Endothelial cell of umbilical vein (primary cell): Measurements from ENCODE around the gene ANKRD44. TPM values are rescaled to one million over a fixed set of nuclear protein-coding genes. Genes with fewer than 3 reads are reported as not detected.

ENCODE experiments used
- BruUV-seq: library from RNA; stranded (reverse); fragments of 400-500 nt; replicated peaks from 2 replicates; lab custom pipeline; 2021; lab: Mats Ljungman, UMichigan
- CTCF ChIA-PET: fragments of 300-600, 350-600 bp; sonication (Branson Sonifier 250); formaldehyde crosslinking; loops from one replicate; lab custom pipeline; 2021; ENCODE audit warnings: antibody characterized with exemption, inconsistent platforms; lab: Charles Lee
- POLR2A ChIA-PET: fragments of 300-600, 350-600 bp; sonication (Branson Sonifier 250); formaldehyde crosslinking; loops from one replicate; lab custom pipeline; 2021; ENCODE audit warnings: antibody characterized with exemption, inconsistent platforms; lab: Charles Lee
- DNase-seq: peaks from one replicate; pipeline ENCODE4 v3.0.0-alpha.2; 2011; ENCODE audit warnings: low read depth, low spot score
- FAIRE-seq: peaks from 2 replicates; lab custom pipeline; 2011; peaks lifted over from hg19 to GRCh38; lab: Jason Lieb, UNC
- H2AFZ ChIP-seq: 2 replicates; pipeline ENCODE4 v1.6.0; 2012; ENCODE audit warnings: low read depth, low read length, control low read depth, inconsistent platforms
- H3K27ac ChIP-seq: 2 replicates; pipeline ENCODE4 v1.5.1; 2011; ENCODE audit warnings: low read depth, mild to moderate bottlenecking, control low read depth, low read length, moderate library complexity; ENCODE audit not compliant: insufficient read depth
- H3K27me3 ChIP-seq, 2 experiments: 2 replicates each; pipeline versions ENCODE4 v1.6.0 to v1.6.1; 2011; ENCODE audit warnings: low read length in 2 of 2, mixed read lengths in 1 of 2; ENCODE audit not compliant: control insufficient read depth in 2 of 2, insufficient read depth in 2 of 2
- H3K36me3 ChIP-seq, 2 experiments: 2 replicates in 1 of 2; 3 replicates in 1 of 2; pipeline ENCODE4 v1.5.1; 2011; ENCODE audit warnings: low read length in 2 of 2, mild to moderate bottlenecking in 1 of 2, moderate library complexity in 1 of 2; ENCODE audit not compliant: control insufficient read depth in 2 of 2, insufficient read depth in 2 of 2; ENCODE audit errors: extremely low read depth in 1 of 2
- H3K4me1 ChIP-seq: 3 replicates; pipeline ENCODE4 v1.5.1; 2011; ENCODE audit warnings: mild to moderate bottlenecking, low read length; ENCODE audit not compliant: control insufficient read depth, insufficient read depth; ENCODE audit errors: extremely low read depth
- H3K4me2 ChIP-seq: 2 replicates; pipeline ENCODE4 v1.6.1; 2011; ENCODE audit warnings: low read length, control low read depth, mixed read lengths; ENCODE audit not compliant: insufficient read depth
- H3K4me3 ChIP-seq, 3 experiments: fragments of 200-600 bp in 1 of 3; sonication (generic), shearing (Covaris generic) in 1 of 3; replicated peaks in 1 of 3; 2 replicates each; pipeline ENCODE4 v1.5.1; 2011 to 2016; ENCODE audit warnings: control low read depth in 3 of 3, low read length in 3 of 3, mild to moderate bottlenecking in 2 of 3, inconsistent platforms in 1 of 3, low read depth in 1 of 3, moderate library complexity in 1 of 3; ENCODE audit not compliant: insufficient read depth in 1 of 3
- H3K79me2 ChIP-seq: 2 replicates; pipeline ENCODE4 v1.6.0; 2012; ENCODE audit warnings: low read length, inconsistent platforms; ENCODE audit not compliant: control insufficient read depth, insufficient read depth
- H3K9ac ChIP-seq: replicated peaks from 2 replicates; pipeline ENCODE3; 2011; ENCODE audit warnings: low read length, control low read depth; ENCODE audit not compliant: insufficient read depth; ENCODE audit errors: extremely low read depth
- H3K9me1 ChIP-seq: replicated peaks from 3 replicates; pipeline ENCODE4 v1.6.0; 2011; ENCODE audit warnings: mild to moderate bottlenecking, low read length; ENCODE audit not compliant: control insufficient read depth, insufficient read depth; ENCODE audit errors: extremely low read depth
- H3K9me3 ChIP-seq: replicated peaks from 2 replicates; pipeline ENCODE4 v1.5.1; 2012; ENCODE audit warnings: low read length, inconsistent platforms; ENCODE audit not compliant: control insufficient read depth, insufficient read depth
- H4K20me1 ChIP-seq: replicated peaks from 2 replicates; pipeline ENCODE3; 2011; ENCODE audit warnings: mild to moderate bottlenecking, low read length; ENCODE audit not compliant: control insufficient read depth, insufficient read depth; ENCODE audit errors: extremely low read depth
- CTCF ChIP-seq, 2 donors: IDR thresholded peaks; 1 replicate in 1 of 2; 2 replicates in 1 of 2; pipeline ENCODE4 v1.5.1; 2011; ENCODE audit warnings: low read length in 2 of 2, mild to moderate bottlenecking in 2 of 2, moderate library complexity in 2 of 2, control low read depth in 1 of 2, inconsistent platforms in 1 of 2, low read depth in 1 of 2; ENCODE audit not compliant: insufficient read depth in 1 of 2; ENCODE audit errors: extremely low read depth in 1 of 2
- FOS ChIP-seq: IDR thresholded peaks from 2 replicates; pipeline ENCODE4 v1.6.1; 2011; ENCODE audit warnings: mild to moderate bottlenecking, low read length, moderate library complexity, borderline replicate concordance; ENCODE audit not compliant: insufficient read depth
- GATA2 ChIP-seq: IDR thresholded peaks from 2 replicates; pipeline ENCODE4 v1.7.0; 2011; ENCODE audit warnings: low read depth, mild to moderate bottlenecking, moderate library complexity, mixed read lengths, low read length; ENCODE audit not compliant: insufficient read length, insufficient read depth
- JUN ChIP-seq: IDR thresholded peaks from 2 replicates; pipeline ENCODE4 v1.6.1; 2011; ENCODE audit warnings: borderline replicate concordance, low read depth; ENCODE audit not compliant: insufficient read length, insufficient read depth
- MAX ChIP-seq: IDR thresholded peaks from 2 replicates; pipeline ENCODE4 v1.6.1; 2011; ENCODE audit not compliant: insufficient read depth, insufficient read length
- MYC ChIP-seq: IDR thresholded peaks from one replicate; pipeline ENCODE4 v1.6.1; 2011; ENCODE audit warnings: mild to moderate bottlenecking, low read depth, low read length
- POLR2AphosphoS5 ChIP-seq: IDR thresholded peaks from 2 replicates; pipeline ENCODE4 v1.6.1; 2012; ENCODE audit warnings: low read depth, mild to moderate bottlenecking, control low read depth, low read length, moderate library complexity; ENCODE audit not compliant: insufficient read depth
- dilution Hi-C: fragments of 300-500 bp; cut with MboI; formaldehyde crosslinking; loops from one replicate; pipeline ENCODE4 v1.15.0; 2019; ENCODE audit warnings: low sequenced_read_pairs; ENCODE audit not compliant: extremely low pct_ligation_motif_present
- intact Hi-C: fragments of 100-400 bp; cut with micrococcal nuclease; formaldehyde crosslinking; loops from one replicate; pipeline ENCODE4 v1.10.0; 2022
- polyA plus RNA-seq, 4 experiments: library from polyadenylated mRNA; depleted of rRNA in 3 of 4; stranded (reverse) in 3 of 4; unstranded in 1 of 4; fragments of >200 nt; gene quantifications; 2 replicates each; pipeline versions ENCODE4 v1.2.1 to v1.2.3, GENCODE V29; 2011 to 2012; ENCODE audit warnings: missing spikeins in 1 of 4
- total RNA-seq: library from RNA; stranded (reverse); gene quantifications from 2 replicates; pipeline ENCODE4 v1.2.3, GENCODE V29; 2021

The ANKRD44 gene
- total and polyA plus RNA-seq, 2 donors (not counting 3 experiments of a cell fraction or from before 2014, with no cell fraction given): 3.4 to 6.1 TPM

- no TSS peak for BruUV-seq
- no peaks in the 10 kb centered on the region for H3K9me1 ChIP-seq
- POLR2A ChIA-PET: interaction anchor here (0.7 kb wide), 1 partner anchor 10 kb away, joined by 3 read pairs; no protein-coding TSS in a partner anchor
- H3K4me2 ChIP-seq: peak overlapping the region; percentile 81
- H3K79me2 ChIP-seq: no peaks in the 10 kb centered on the region
- peak; percentile 75 for DNase-seq
- no peaks in the 10 kb centered on the region for H3K9me3 ChIP-seq
- no peaks in the 10 kb centered on the region for H4K20me1 ChIP-seq
- TF ChIP-seq JUN (peak; percentile 75), CTCF (IDR thresholded peaks at IDR 0.05; ENCODE audit: extremely low read depth in 1 of 2, insufficient read depth in 1 of 2, low read depth in 1 of 2, low read length in 2 of 2) (no peak), FOS (peak; percentile 78), GATA2 (peak; percentile 76), MAX (no peak), MYC (no peak), POLR2AphosphoS5 (peak; percentile 35)
- dilution Hi-C loops (no loop called here), intact Hi-C loops (loop anchor here (1.0 to 10.0 kb wide), 3 partner anchors 21 to 213 kb away; partner anchors contain the start of gene PGAP1)
- FAIRE-seq: no peak
- no peaks in the 10 kb centered on the region for H3K36me3 ChIP-seq
- H2AFZ ChIP-seq: no peak overlapping the region
- H3K4me1 ChIP-seq: peaks cover 25% of the 10 kb centered on the region
- no peaks in the 10 kb centered on the region for H3K27me3 ChIP-seq
- CTCF ChIA-PET: interaction anchor here (0.6 to 4.9 kb wide), 21 partner anchors 8 to 1158 kb away, joined by 3 to 90 read pairs (median 5); partner anchors contain the start of gene ANKRD44
- H3K4me3 ChIP-seq: peak overlapping the region in 1 of 3 experiments; percentile 9
- peak overlapping the region; percentile 71 for H3K27ac ChIP-seq
- H3K9ac ChIP-seq: peak overlapping the region; percentile 45
These were observed 172.6 kb downstream of the ANKRD44 start for GRCh38 chr2:197137826-197138477.
